ENCODE data around the gene PLB1.
"Not testable (repeated sequence)": the region's sequence is repeated elsewhere in the genome, so short reads cannot be mapped to it uniquely, and the experiment has no call there.

Gene PLB1

GRCh38 chr2:28544036-28544346, 48.1 kb downstream of the PLB1 start:
- Histone ChIP-seq H3K27ac (ENCODE audit: low read depth, low read length) (no peak overlapping the region), H3K36me3 (ENCODE audit: control insufficient read depth in 5 of 5, insufficient read depth in 5 of 5, low read length in 5 of 5) (no peaks in the 10 kb centered on the region), H3K9ac (ENCODE audit: low read length in 5 of 5) (no peak overlapping the region), H3K9me3 (ENCODE audit: control insufficient read depth in 5 of 5, low read length in 5 of 5) (no peaks in the 10 kb centered on the region), H3K4me1 (ENCODE audit: control insufficient read depth in 5 of 5, insufficient read depth in 5 of 5, low read length in 5 of 5) (peaks cover 0 to 19% (median 0%) of the 10 kb centered on the region in 5 donors), H3K27me3 (ENCODE audit: control insufficient read depth in 5 of 5, insufficient read depth in 4 of 5, low read length in 5 of 5) (peaks cover 0 to 23% (median 10%) of the 10 kb centered on the region in 5 donors), H3K4me3 (ENCODE audit: low read depth in 1 of 5, low read length in 5 of 5) (no peak overlapping the region)

- peaks cover 0 to 19% (median 0%) of the 10 kb centered on the region in 5 donors for H3K4me1 ChIP-seq (ENCODE audit: control insufficient read depth in 5 of 5, insufficient read depth in 5 of 5, low read length in 5 of 5)
- peaks cover 0 to 23% (median 10%) of the 10 kb centered on the region in 5 donors for H3K27me3 ChIP-seq (ENCODE audit: control insufficient read depth in 5 of 5, insufficient read depth in 4 of 5, low read length in 5 of 5)
- H3K27ac ChIP-seq (ENCODE audit: low read depth, low read length): no peak overlapping the region
- H3K36me3 ChIP-seq (ENCODE audit: control insufficient read depth in 5 of 5, insufficient read depth in 5 of 5, low read length in 5 of 5): no peaks in the 10 kb centered on the region
- H3K4me3 ChIP-seq (ENCODE audit: low read depth in 1 of 5, low read length in 5 of 5): no peak overlapping the region
- no peak overlapping the region for H3K9ac ChIP-seq (ENCODE audit: low read length in 5 of 5)
- H3K9me3 ChIP-seq (ENCODE audit: control insufficient read depth in 5 of 5, low read length in 5 of 5): no peaks in the 10 kb centered on the region
Measured at GRCh38 chr2:28544405-28544921, 48.6 kb downstream of the PLB1 start.

DNA sequence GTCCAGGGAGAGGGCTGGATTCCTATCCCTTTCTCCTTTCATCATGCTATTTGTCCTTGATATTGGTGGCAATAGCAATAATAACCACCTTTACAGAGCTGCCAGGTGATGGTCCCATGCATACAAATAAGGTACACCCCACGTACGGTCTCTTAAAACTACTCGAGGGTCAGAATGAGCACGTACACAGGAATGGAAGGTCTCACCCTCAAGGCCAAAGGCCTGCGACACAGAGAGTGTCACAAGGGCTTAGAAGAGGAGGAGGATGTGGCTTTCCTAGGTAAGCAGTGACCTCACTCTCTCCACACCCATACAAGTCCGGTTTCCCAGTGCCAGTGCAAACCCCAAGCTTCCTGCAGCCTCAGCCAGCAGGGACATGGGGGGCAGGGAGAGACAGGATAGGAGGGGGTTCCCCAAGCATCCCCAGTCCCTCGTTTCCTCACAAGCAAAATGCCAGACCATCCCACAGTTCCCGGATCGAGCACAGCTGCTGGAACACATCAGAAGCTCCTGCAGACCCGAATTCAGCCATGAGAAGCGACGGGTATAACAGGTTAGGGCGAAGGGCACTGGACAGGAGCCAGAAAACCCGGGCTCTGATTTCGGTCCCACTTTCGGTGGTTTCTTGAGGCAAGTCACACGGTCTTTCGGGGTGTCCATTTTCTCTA, 49.2 kb downstream of the PLB1 start:
- Histone ChIP-seq H3K4me1 (ENCODE audit: control insufficient read depth in 5 of 5, insufficient read depth in 5 of 5, low read length in 5 of 5) (peaks cover 0 to 19% (median 0%) of the 10 kb centered on the region in 5 donors), H3K36me3 (ENCODE audit: control insufficient read depth in 5 of 5, insufficient read depth in 5 of 5, low read length in 5 of 5) (no peaks in the 10 kb centered on the region), H3K27ac (ENCODE audit: low read depth, low read length) (no peak overlapping the region), H3K9ac (ENCODE audit: low read length in 5 of 5) (no peak overlapping the region), H3K4me3 (ENCODE audit: low read depth in 1 of 5, low read length in 5 of 5) (no peak overlapping the region), H3K27me3 (ENCODE audit: control insufficient read depth in 5 of 5, insufficient read depth in 4 of 5, low read length in 5 of 5) (peaks cover 0 to 23% (median 10%) of the 10 kb centered on the region in 5 donors), H3K9me3 (ENCODE audit: control insufficient read depth in 5 of 5, low read length in 5 of 5) (no peaks in the 10 kb centered on the region)

GRCh38 chr2:28545590-28546200, 49.8 kb downstream of the PLB1 start:
- H3K27ac ChIP-seq (ENCODE audit: low read depth, low read length): no peak overlapping the region
- peaks cover 0 to 23% (median 11%) of the 10 kb centered on the region in 5 donors for H3K27me3 ChIP-seq (ENCODE audit: control insufficient read depth in 5 of 5, insufficient read depth in 4 of 5, low read length in 5 of 5)
- H3K9me3 ChIP-seq (ENCODE audit: control insufficient read depth in 5 of 5, low read length in 5 of 5): no peaks in the 10 kb centered on the region
- peaks cover 0 to 19% (median 0%) of the 10 kb centered on the region in 5 donors for H3K4me1 ChIP-seq (ENCODE audit: control insufficient read depth in 5 of 5, insufficient read depth in 5 of 5, low read length in 5 of 5)
- no peaks in the 10 kb centered on the region for H3K36me3 ChIP-seq (ENCODE audit: control insufficient read depth in 5 of 5, insufficient read depth in 5 of 5, low read length in 5 of 5)
- no peak overlapping the region for H3K9ac ChIP-seq (ENCODE audit: low read length in 5 of 5)
- H3K4me3 ChIP-seq (ENCODE audit: low read depth in 1 of 5, low read length in 5 of 5): no peak overlapping the region

DNA sequence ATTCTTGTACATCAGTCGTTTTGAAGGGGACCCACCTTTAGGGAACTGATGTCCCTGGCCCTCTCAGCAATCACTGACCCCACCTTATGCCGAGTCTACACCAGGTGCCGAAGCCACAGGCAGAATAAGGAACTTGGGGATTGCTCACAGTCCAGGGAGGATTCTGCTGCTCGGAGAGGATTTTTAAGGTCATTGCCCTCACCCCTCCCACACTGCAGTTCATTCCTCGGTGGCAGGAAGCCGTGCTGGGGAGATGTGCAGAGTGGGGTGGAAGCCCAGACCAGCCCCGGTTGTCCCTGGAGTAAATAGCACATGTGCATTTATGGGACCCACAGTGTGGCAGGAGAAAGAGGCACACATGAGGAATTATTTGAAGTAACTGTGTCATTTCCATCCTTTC, 50.4 kb downstream of the PLB1 start:
- no peak overlapping the region for H3K27ac ChIP-seq (ENCODE audit: low read depth, low read length)
- no peak overlapping the region for H3K9ac ChIP-seq (ENCODE audit: low read length in 5 of 5)
- H3K27me3 ChIP-seq (ENCODE audit: control insufficient read depth in 5 of 5, insufficient read depth in 4 of 5, low read length in 5 of 5): peaks cover 0 to 23% (median 13%) of the 10 kb centered on the region in 5 donors
- no peaks in the 10 kb centered on the region for H3K36me3 ChIP-seq (ENCODE audit: control insufficient read depth in 5 of 5, insufficient read depth in 5 of 5, low read length in 5 of 5)
- no peaks in the 10 kb centered on the region for H3K9me3 ChIP-seq (ENCODE audit: control insufficient read depth in 5 of 5, low read length in 5 of 5)
- H3K4me1 ChIP-seq (ENCODE audit: control insufficient read depth in 5 of 5, insufficient read depth in 5 of 5, low read length in 5 of 5): peaks cover 0 to 19% (median 0%) of the 10 kb centered on the region in 5 donors
- H3K4me3 ChIP-seq (ENCODE audit: low read depth in 1 of 5, low read length in 5 of 5): no peak overlapping the region

- no peaks in the 10 kb centered on the region for H3K9me3 ChIP-seq (ENCODE audit: control insufficient read depth in 5 of 5, low read length in 5 of 5)
- H3K4me3 ChIP-seq (ENCODE audit: low read depth in 1 of 5, low read length in 5 of 5): no peak overlapping the region
- no peak overlapping the region for H3K27ac ChIP-seq (ENCODE audit: low read depth, low read length)
- H3K9ac ChIP-seq (ENCODE audit: low read length in 5 of 5): no peak overlapping the region
- no peaks in the 10 kb centered on the region for H3K36me3 ChIP-seq (ENCODE audit: control insufficient read depth in 5 of 5, insufficient read depth in 5 of 5, low read length in 5 of 5)
- peaks cover 0 to 21% (median 13%) of the 10 kb centered on the region in 5 donors for H3K27me3 ChIP-seq (ENCODE audit: control insufficient read depth in 5 of 5, insufficient read depth in 4 of 5, low read length in 5 of 5)
- H3K4me1 ChIP-seq (ENCODE audit: control insufficient read depth in 5 of 5, insufficient read depth in 5 of 5, low read length in 5 of 5): peaks cover 0 to 19% (median 0%) of the 10 kb centered on the region in 5 donors
Measured at GRCh38 chr2:28547223-28547860, 51.5 kb downstream of the PLB1 start.

- no peak overlapping the region for H3K9ac ChIP-seq (ENCODE audit: low read length in 5 of 5)
- H3K9me3 ChIP-seq (ENCODE audit: control insufficient read depth in 5 of 5, low read length in 5 of 5): no peaks in the 10 kb centered on the region
- H3K4me3 ChIP-seq (ENCODE audit: low read depth in 1 of 5, low read length in 5 of 5): no peak overlapping the region
- no peak overlapping the region for H3K27ac ChIP-seq (ENCODE audit: low read depth, low read length)
- H3K27me3 ChIP-seq (ENCODE audit: control insufficient read depth in 5 of 5, insufficient read depth in 4 of 5, low read length in 5 of 5): peaks cover 0 to 14% (median 13%) of the 10 kb centered on the region in 5 donors
- H3K36me3 ChIP-seq (ENCODE audit: control insufficient read depth in 5 of 5, insufficient read depth in 5 of 5, low read length in 5 of 5): no peaks in the 10 kb centered on the region
- peaks cover 0 to 19% (median 0%) of the 10 kb centered on the region in 5 donors for H3K4me1 ChIP-seq (ENCODE audit: control insufficient read depth in 5 of 5, insufficient read depth in 5 of 5, low read length in 5 of 5)
Measured at GRCh38 chr2:28547906-28548600, 52.2 kb downstream of the PLB1 start.

DNA sequence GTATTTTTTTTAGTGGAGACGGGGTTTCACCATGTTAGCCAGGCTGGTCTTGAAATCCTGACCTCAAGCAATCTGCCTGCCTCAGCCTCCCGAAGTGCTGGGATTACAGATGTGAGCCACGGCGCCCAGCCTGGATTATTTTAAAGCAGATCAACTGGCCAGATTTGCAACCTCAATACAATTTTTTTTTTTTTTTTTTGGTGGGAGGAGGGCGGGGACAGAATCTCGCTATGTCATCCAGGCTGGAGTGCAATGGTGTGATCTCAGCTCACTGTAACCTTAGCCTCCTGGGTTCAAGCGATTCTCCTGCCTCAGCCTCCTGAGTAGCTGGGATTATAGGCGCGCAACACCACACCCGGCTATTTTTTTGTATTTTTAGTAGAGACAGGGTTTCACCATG, 54.5 kb downstream of the PLB1 start:
- not testable (repeated sequence) for H3K4me3 ChIP-seq (ENCODE audit: low read depth in 1 of 5, low read length in 5 of 5); H3K9me3 ChIP-seq (ENCODE audit: control insufficient read depth in 5 of 5, low read length in 5 of 5); H3K9ac ChIP-seq (ENCODE audit: low read length in 5 of 5); H3K36me3 ChIP-seq (ENCODE audit: control insufficient read depth in 5 of 5, insufficient read depth in 5 of 5, low read length in 5 of 5); H3K27ac ChIP-seq (ENCODE audit: low read depth, low read length); H3K27me3 ChIP-seq (ENCODE audit: control insufficient read depth in 5 of 5, insufficient read depth in 4 of 5, low read length in 5 of 5)
- H3K4me1 ChIP-seq (ENCODE audit: control insufficient read depth in 5 of 5, insufficient read depth in 5 of 5, low read length in 5 of 5): peaks cover 0 to 10% (median 0%) of the 10 kb centered on the region in 5 donors

GRCh38 chr2:28552045-28552823, 56.4 kb downstream of the PLB1 start:
- Histone ChIP-seq H3K4me3 (ENCODE audit: low read depth in 1 of 5, low read length in 5 of 5) (no peak overlapping the region), H3K36me3 (ENCODE audit: control insufficient read depth in 5 of 5, insufficient read depth in 5 of 5, low read length in 5 of 5) (no peaks in the 10 kb centered on the region), H3K9ac (ENCODE audit: low read length in 5 of 5) (no peak overlapping the region), H3K27me3 (ENCODE audit: control insufficient read depth in 5 of 5, insufficient read depth in 4 of 5, low read length in 5 of 5) (peaks cover 0 to 7% (median 3%) of the 10 kb centered on the region in 5 donors), H3K27ac (ENCODE audit: low read depth, low read length) (no peak overlapping the region), H3K9me3 (ENCODE audit: control insufficient read depth in 5 of 5, low read length in 5 of 5) (no peaks in the 10 kb centered on the region), H3K4me1 (ENCODE audit: control insufficient read depth in 5 of 5, insufficient read depth in 5 of 5, low read length in 5 of 5) (no peaks in the 10 kb centered on the region)

Measured in subcutaneous abdominal adipose tissue (tissue), 5 donors.